Omental fat pad (tissue), 4 donors: ENCODE data around the gene IGDCC3. TPM values are rescaled to one million over a fixed set of nuclear protein-coding genes. Genes with fewer than 3 reads are reported as not detected.
A peak's percentile ranks its signal among the peaks of the same experiment; 100 is the strongest.

Experiments
- ATAC-seq: fragments of 150-250 bp; one replicate; pipeline ENCODE4 v1.9.1; 2016; ENCODE audit warnings: mild to moderate bottlenecking, moderate library complexity; ENCODE audit not compliant: low FRiP score
- DNase-seq: peaks from one replicate; pipeline ENCODE4 v3.0.0-alpha.2; 2019; ENCODE audit warnings: low spot score
- total RNA-seq, 4 donors: library from RNA; depleted of rRNA; stranded (reverse); fragments of >200 nt; gene quantifications; one replicate each; pipeline ENCODE4 v1.1.0, GENCODE V29; 2016
- TF ChIP-seq, protein P1 (sequence below), 3 donors: fragments of 450-650 bp; IDR thresholded peaks; one replicate each; pipeline ENCODE4 v1.5.1; 2016 to 2017; ENCODE audit warnings: antibody characterized with exemption in 3 of 3, mild to moderate bottlenecking in 3 of 3, moderate library complexity in 2 of 3

IGDCC3 gene
- total RNA-seq, 4 donors from 2014 or later = not detected

GRCh38 chr15:65305776-65306175 lies 72.0 kb downstream of the IGDCC3 start:
- TF ChIP-seq, protein P1, sequence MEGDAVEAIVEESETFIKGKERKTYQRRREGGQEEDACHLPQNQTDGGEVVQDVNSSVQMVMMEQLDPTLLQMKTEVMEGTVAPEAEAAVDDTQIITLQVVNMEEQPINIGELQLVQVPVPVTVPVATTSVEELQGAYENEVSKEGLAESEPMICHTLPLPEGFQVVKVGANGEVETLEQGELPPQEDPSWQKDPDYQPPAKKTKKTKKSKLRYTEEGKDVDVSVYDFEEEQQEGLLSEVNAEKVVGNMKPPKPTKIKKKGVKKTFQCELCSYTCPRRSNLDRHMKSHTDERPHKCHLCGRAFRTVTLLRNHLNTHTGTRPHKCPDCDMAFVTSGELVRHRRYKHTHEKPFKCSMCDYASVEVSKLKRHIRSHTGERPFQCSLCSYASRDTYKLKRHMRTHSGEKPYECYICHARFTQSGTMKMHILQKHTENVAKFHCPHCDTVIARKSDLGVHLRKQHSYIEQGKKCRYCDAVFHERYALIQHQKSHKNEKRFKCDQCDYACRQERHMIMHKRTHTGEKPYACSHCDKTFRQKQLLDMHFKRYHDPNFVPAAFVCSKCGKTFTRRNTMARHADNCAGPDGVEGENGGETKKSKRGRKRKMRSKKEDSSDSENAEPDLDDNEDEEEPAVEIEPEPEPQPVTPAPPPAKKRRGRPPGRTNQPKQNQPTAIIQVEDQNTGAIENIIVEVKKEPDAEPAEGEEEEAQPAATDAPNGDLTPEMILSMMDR (IDR thresholded peaks at IDR 0.05) = no peak
- DNase-seq (no peak), ATAC-seq (no peak)

- TF ChIP-seq, protein P1 (IDR thresholded peaks at IDR 0.05) = no peak
- DNase-seq = no peak
- ATAC-seq = peak; percentile 13
Observed at GRCh38 chr15:65305150-65305758, 72.5 kb downstream of the IGDCC3 start.

DNA sequence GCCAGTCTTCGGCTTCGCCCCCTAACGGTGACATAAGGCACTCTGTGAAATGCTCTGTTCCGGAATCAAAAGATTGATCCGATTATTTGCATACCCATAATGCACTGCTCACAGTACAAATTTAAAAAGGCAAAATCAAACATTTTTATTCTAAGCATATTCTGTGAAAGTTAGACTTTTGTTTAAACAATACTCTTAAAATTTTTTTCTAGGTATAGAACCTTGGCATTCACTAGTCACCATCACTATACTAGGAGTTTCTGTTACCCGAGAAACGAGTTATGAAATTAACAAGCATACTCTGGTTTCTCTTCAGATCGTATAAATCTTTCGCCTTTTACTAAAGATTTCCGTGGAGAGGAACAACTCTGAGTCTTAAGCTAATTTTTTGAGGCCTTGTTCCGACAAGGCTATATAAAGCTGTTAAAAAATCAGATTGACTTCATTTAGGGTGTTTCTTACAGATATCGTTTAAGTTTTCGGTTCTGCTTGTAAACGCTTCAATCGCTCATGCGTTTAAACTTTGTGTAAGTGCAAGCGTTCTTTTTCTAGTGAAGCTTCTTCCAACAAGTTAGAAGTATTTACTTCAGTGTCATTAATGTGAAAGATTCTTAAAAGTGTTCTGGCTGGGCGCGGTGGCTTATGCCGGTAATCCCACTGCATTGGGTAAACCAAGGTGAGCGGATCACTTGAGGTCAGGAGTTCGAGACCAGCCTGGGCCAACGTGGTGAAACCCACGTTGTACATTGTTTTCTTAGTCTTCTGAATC lies 73.2 kb downstream of the IGDCC3 start, which contains the start of gene RNU5B-1:
RNU5B-1 (plus strand) TSS at position 297 of the 769 bp plus-strand sequence.
- TF ChIP-seq, protein P1 (IDR thresholded peaks at IDR 0.05) = peak in 2 of 3 donors; percentile 66 to 86
- DNase-seq = no peak
- ATAC-seq = peak; percentile 91

DNA sequence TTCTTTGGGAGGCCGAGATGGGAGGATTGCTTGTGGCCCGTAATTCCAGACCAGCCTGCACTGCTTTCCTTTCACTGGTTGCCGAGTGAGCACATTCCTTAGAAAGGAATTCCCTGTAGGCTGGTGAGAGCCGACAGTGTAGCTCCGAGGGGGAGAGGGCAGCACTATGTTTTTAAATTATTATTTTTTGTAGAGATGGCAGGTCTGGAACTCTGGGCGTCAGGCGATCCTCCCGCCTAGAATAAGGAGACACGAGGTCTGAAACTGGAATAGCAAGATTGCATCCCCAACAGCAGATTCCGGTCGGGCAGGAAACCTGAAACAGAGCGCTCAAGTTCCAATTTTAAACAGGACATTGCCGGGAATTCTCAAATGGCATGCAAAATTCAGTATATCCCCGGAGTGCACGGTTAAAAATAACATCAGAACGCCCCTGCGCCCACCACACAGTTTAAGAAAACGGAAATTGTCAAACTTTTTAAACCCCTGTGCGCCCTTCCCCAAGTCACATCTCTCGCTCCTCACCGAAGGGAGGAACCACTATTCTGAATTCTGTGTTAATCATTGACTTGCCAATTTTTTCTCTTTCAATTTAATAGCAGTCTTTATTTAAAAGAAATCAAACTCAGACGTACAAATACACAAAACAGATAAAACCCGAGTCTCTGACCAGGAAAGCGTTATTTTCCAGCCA lies 74.0 kb downstream of the IGDCC3 start:
- TF ChIP-seq, protein P1 (IDR thresholded peaks at IDR 0.05) = no peak
- DNase-seq = no peak
- ATAC-seq = peak; percentile 30

DNA sequence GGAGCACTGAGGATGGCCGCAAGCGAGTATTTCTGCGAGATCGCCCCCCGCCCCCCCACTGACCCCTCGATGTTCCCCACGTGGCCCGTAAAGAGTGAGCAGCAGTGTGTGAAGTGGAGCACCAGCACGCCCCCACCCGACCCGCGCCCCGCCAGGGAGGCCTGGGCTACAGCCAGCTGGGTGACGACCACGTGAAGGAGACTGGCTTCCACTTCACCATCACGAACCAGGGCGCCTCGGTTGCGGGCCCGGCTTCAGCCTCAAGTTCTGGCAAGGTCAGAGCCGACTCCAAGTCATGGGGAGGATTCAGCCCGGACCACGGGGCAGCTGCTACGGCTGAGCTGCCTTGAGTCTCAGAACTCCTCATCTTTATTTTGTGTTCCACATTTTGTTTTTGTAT lies 75.7 kb downstream of the IGDCC3 start:
- TF ChIP-seq, protein P1 (IDR thresholded peaks at IDR 0.05) = no peak
- no peak for ATAC-seq
- no peak for DNase-seq

GRCh38 chr15:65300924-65301441 lies 76.8 kb downstream of the IGDCC3 start:
- TF ChIP-seq, protein P1 (IDR thresholded peaks at IDR 0.05) = no peak
- DNase-seq (no peak), ATAC-seq (no peak)
